Measurements from ENCODE around the gene ADPRH. TPM values are rescaled to one million over a fixed set of nuclear protein-coding genes. Genes with fewer than 3 reads are reported as not detected.
"Not testable (repeated sequence)": the region's sequence is repeated elsewhere in the genome, so short reads cannot be mapped to it uniquely, and the experiment has no call there.

The ADPRH gene
- total RNA-seq, 1 experiment from 2014 or later = 1.5 TPM

- H3K4me2 ChIP-seq (ENCODE audit: low read length); H3K27me3 ChIP-seq (ENCODE audit: insufficient read depth, low read length); RAD21 ChIA-PET (ENCODE audit: low non-redundant PET in 1 of 2, low total read pairs in 2 of 2, uncharacterized antibody in 2 of 2, unreplicated experiment in 2 of 2); H2AFZ ChIP-seq (ENCODE audit: low read depth, low read length, poor library complexity, severe bottlenecking); POLR2A ChIA-PET; H3K9ac ChIP-seq (ENCODE audit: low read length); H3K9me3 ChIP-seq (ENCODE audit: control insufficient read depth in 1 of 2, insufficient read depth in 1 of 2, low read depth in 1 of 2, low read length in 2 of 2); H4K20me1 ChIP-seq (ENCODE audit: insufficient read depth); H3K4me3 ChIP-seq (replicated peaks in 1 of 2; ENCODE audit: low read depth in 1 of 2, low read length in 2 of 2); DNase-seq (ENCODE audit: low read depth, low spot score); H3K36me3 ChIP-seq (ENCODE audit: control insufficient read depth in 1 of 2, insufficient read depth in 2 of 2, low read length in 2 of 2); H3K27ac ChIP-seq (ENCODE audit: low read depth, low read length); H3K4me1 ChIP-seq (ENCODE audit: control insufficient read depth in 1 of 2, insufficient read depth in 2 of 2, low read length in 2 of 2); H3K9me2 ChIP-seq (ENCODE audit: insufficient read depth); CTCF ChIA-PET; ATAC-seq; intact Hi-C loops (cut with micrococcal nuclease); BruUV-seq (replicated peaks); H3K79me2 ChIP-seq (ENCODE audit: insufficient read depth, low read length): not testable (repeated sequence)
Measured at GRCh38 chr3:119563334-119563733, 16.0 kb upstream of the ADPRH start.

GRCh38 chr3:119569156-119569555 is 10.1 kb upstream of the ADPRH start:
- Histone ChIP-seq H3K4me1 (ENCODE audit: control insufficient read depth in 1 of 2, insufficient read depth in 2 of 2, low read length in 2 of 2) (no peaks in the 10 kb centered on the region), H3K4me2 (ENCODE audit: low read length) (no peak overlapping the region), H4K20me1 (ENCODE audit: insufficient read depth) (no peaks in the 10 kb centered on the region), H2AFZ (ENCODE audit: low read depth, low read length, poor library complexity, severe bottlenecking) (no peak overlapping the region), H3K9me2 (ENCODE audit: insufficient read depth) (no peaks in the 10 kb centered on the region), H3K27me3 (ENCODE audit: insufficient read depth, low read length) (no peaks in the 10 kb centered on the region), H3K79me2 (ENCODE audit: insufficient read depth, low read length) (no peaks in the 10 kb centered on the region), H3K9me3 (ENCODE audit: control insufficient read depth in 1 of 2, insufficient read depth in 1 of 2, low read depth in 1 of 2, low read length in 2 of 2) (no peaks in the 10 kb centered on the region), H3K36me3 (ENCODE audit: control insufficient read depth in 1 of 2, insufficient read depth in 2 of 2, low read length in 2 of 2) (no peaks in the 10 kb centered on the region), H3K9ac (ENCODE audit: low read length) (no peak overlapping the region), H3K4me3 (replicated peaks in 1 of 2; ENCODE audit: low read depth in 1 of 2, low read length in 2 of 2) (no peak overlapping the region), H3K27ac (ENCODE audit: low read depth, low read length) (no peak overlapping the region)
- ATAC-seq (no peak), DNase-seq (ENCODE audit: low read depth, low spot score) (no peak)
- intact Hi-C loops (cut with micrococcal nuclease) = no loop called here
- RAD21 ChIA-PET (ENCODE audit: low non-redundant PET in 1 of 2, low total read pairs in 2 of 2, uncharacterized antibody in 2 of 2, unreplicated experiment in 2 of 2) = no interaction called here
- CTCF ChIA-PET = interaction anchor here (0.6 to 1.0 kb wide), 2 partner anchors 9 to 31 kb away, joined by 3 to 6 read pairs; no protein-coding TSS in a partner anchor
- TF ChIP-seq CTCF (IDR thresholded peaks at IDR 0.05 in 2 of 3, conservative IDR thresholded peaks at IDR 0.05 in 1 of 3; ENCODE audit: borderline replicate concordance in 1 of 3, insufficient read depth in 1 of 3, low read depth in 2 of 3, low read length in 2 of 3) (no peak), SP1 (IDR thresholded peaks at IDR 0.05; ENCODE audit: low read depth) (no peak), ZNF274 (IDR thresholded peaks at IDR 0.05; ENCODE audit: low read depth, low read length) (no peak), EGR1 (IDR thresholded peaks at IDR 0.05; ENCODE audit: low read depth) (no peak), CBX3 (IDR thresholded peaks at IDR 0.05; ENCODE audit: low read depth) (no peak), SRF (IDR thresholded peaks at IDR 0.05; ENCODE audit: low read depth) (no peak), JUND (IDR thresholded peaks at IDR 0.05) (no peak), ZFX (IDR thresholded peaks at IDR 0.05) (no peak), FOSL1 (IDR thresholded peaks at IDR 0.05; ENCODE audit: low read depth) (no peak), ELF1 (IDR thresholded peaks at IDR 0.05; ENCODE audit: borderline replicate concordance, low read depth) (no peak), EZH2phosphoT487 (IDR thresholded peaks at IDR 0.05; ENCODE audit: borderline replicate concordance) (no peak)
- no TSS peak for BruUV-seq (replicated peaks)
- POLR2A ChIA-PET = no interaction called here

Data from HCT116 (cell line).